ENCODE measurements around the gene CANT1.
"Not testable (repeated sequence)": the region's sequence is repeated elsewhere in the genome, so short reads cannot be mapped to it uniquely, and the experiment has no call there.

Gene CANT1

DNA sequence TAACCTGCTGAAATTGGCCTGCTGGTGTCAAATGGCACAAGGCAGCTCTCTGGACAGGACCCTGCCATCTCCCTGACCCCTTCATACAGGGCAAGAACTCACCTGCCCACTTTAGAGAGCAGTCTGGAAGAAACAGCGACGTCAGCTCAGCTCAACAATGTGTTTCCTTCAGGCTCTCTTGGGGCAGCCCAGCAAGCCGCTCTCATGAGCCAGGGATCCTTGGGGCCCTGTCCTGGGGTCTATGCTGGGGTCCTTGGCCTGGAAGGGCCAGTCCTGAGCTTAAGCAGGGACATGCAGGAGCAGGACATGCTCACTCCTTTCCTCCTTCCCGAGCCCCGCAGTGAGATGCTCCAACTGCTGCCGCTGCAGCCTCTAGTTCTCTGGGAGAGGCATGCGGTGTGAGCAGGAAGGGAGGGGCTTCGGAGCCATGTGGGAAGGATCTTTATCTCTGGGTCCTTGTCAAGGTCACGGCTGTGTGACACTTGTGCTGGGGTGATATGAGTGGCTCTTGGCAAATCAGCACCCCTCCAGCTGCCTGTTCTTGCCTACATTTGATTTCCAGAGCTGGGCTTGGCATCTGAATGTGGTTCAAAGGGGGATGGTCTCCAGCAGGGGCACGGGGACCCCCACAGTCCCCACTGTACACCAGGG lies 17.8 kb upstream of the CANT1 start:
- no peak overlapping the region for H3K27ac Mint-ChIP-seq

DNA sequence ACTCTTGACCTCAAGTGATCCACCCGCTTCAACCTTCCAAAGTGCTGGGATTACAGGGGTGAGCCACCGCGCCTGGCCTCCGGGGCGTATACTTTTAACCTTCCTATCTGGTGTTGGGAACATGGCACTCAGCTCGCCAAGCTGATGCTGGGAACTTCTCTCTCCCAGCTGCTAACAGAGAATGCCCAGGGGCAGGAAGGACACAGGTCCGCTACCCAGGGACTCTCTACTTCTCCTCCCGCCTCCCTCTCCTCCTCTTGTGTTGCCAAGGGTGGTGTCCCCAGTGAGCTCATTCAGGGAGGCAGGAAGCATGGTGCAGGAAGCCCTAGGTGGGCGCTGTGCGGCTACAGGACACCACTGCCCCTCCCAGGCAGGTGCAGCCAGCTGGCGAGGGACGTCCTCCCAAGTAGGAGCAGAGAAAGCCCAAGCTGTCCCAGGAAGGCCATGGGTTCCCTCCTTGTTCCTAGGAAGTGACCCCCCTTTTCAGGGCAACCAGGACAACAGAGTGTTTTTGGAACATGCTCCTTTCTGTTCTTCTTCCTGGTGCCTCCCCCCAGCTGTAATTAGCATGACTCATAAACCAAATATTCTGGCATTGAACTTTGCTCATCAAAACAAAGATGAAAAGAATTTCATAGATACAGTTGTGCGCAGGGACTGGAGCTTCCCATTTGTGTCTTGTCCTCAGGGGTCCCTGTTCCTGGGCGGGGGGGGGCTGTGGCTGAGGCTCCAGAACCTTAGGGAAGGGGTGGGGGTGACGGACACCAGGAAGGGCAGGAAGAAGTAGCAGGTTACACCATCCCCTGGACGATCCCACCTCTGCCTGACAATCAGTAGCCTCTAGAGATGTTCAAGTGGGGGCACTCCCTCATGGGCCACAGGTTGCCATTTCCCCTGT lies 17.1 kb upstream of the CANT1 start:
- no peak for DNase-seq
- H3K36me3 Mint-ChIP-seq: no peaks in the 10 kb centered on the region
- H3K27ac Mint-ChIP-seq: no peak overlapping the region
- H3K27me3 Mint-ChIP-seq: peaks cover 66 to 80% of the 10 kb centered on the region in 2 donors
- H3K4me1 Mint-ChIP-seq: peaks cover 9 to 18% of the 10 kb centered on the region in 2 donors
- H3K4me3 Mint-ChIP-seq: no peak overlapping the region
- no peak for ATAC-seq (replicated peaks)
- no peaks in the 10 kb centered on the region for H3K9me3 Mint-ChIP-seq

More for the DNA sequence above, 17.8 kb upstream of the CANT1 start:
- ATAC-seq (replicated peaks) (no peak), DNase-seq (no peak)
- Mint-ChIP-seq H3K4me1 (peaks cover 9 to 18% of the 10 kb centered on the region in 2 donors), H3K9me3 (no peaks in the 10 kb centered on the region), H3K27me3 (peaks cover 70 to 83% of the 10 kb centered on the region in 2 donors), H3K36me3 (no peaks in the 10 kb centered on the region), H3K4me3 (no peak overlapping the region)

DNA sequence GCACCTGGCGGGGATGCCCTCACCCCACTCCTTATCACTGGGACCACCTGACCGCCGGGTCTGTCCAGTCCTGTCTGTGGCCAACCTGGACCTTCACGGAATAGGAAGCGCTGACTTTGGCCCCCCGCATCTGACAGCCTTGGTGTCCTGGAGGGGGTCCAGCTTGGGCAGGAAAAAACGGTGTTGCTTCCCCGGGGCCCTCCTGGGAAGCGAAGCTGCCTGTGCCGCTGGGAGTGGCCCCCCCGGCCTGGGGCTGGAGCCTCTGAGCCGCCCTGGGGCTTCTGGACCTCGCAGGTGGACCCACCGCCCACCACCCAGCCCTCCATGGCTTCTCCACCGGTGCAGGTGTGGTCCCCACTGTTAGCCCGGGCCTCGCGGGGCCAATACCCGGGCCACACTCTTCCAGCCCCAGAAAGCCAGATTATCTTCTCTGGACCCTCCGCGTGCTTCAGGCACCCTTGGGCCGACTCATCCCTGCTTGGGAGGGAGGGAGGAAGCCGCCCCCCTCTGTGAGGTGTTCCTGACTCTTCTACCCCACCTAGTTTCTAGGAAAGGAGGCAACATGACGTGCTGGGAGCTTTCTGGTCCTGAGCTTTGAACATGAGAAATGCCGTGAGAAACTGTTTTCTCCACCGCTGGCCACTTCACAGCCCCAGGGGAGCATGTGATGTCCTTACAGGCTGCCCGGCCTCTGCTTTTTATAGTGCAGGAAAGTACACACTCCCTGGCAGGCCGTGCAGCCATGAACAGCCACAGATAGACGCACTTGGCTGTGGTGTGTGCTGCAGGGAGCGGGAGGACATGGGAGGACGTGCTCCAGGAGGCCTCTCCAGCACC lies 15.6 kb upstream of the CANT1 start:
- no peak for ATAC-seq (replicated peaks)

DNA sequence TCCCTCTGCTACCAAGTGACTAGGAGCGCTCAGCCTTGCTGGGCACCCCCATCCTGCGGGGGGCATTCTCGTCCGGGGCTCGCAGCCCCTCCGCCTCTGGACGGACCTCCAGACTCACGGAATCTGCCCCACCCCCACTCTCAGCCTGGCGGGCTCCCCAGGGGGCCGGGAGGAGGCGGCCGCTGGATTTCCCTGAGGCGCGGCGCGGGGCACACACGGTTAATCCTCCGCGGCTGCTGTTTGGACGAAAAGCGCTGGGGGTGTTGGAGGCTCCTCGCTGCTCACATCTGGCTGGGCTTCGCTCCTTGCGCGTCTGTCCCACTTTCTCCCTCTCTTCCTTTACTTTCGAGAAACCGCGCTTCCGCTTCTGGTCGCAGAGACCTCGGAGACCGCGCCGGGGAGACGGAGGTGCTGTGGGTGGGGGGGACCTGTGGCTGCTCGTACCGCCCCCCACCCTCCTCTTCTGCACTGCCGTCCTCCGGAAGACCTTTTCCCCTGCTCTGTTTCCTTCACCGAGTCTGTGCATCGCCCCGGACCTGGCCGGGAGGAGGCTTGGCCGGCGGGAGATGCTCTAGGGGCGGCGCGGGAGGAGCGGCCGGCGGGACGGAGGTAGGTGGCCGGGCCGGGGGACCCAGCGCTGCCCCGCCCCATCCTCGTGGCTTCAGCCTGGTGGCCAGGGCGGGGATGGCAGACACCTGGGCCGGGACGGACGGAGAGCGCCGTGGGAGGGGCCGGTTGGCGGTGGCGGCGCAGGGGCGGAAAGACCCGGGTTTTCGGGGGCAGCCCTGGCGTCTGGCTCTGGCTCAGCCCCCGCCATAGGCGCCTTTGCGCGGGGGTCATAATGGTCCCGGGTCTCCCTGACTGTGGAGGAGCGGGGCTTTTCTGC lies 14.6 kb upstream of the CANT1 start, which contains the start of gene C1QTNF1:
C1QTNF1 (plus strand) TSS at position 284 of the 886 bp plus-strand sequence. CDS start 19,800 bp downstream, outside the sequence.
- peaks cover 48 to 85% of the 10 kb centered on the region in 2 donors for H3K27me3 Mint-ChIP-seq
- H3K27ac Mint-ChIP-seq: peak within 1 kb of the TSS; percentile 77
- DNase-seq (no peak), ATAC-seq (replicated peaks) (peak; percentile 82 to 85)
- peak within 1 kb of the TSS; percentile 83 to 85 for H3K4me3 Mint-ChIP-seq
- H3K36me3 Mint-ChIP-seq: no peaks in the 10 kb centered on the region
- H3K4me1 Mint-ChIP-seq: peaks cover 9 to 18% of the 10 kb centered on the region in 2 donors
- H3K9me3 Mint-ChIP-seq: no peaks in the 10 kb centered on the region

More for the DNA sequence above, 15.6 kb upstream of the CANT1 start:
- Mint-ChIP-seq H3K27me3 (peaks cover 56 to 82% of the 10 kb centered on the region in 2 donors), H3K27ac (no peak overlapping the region), H3K36me3 (no peaks in the 10 kb centered on the region), H3K4me1 (peaks cover 9 to 18% of the 10 kb centered on the region in 2 donors), H3K4me3 (peak overlapping the region; percentile 83 to 85), H3K9me3 (no peaks in the 10 kb centered on the region)
- no peak for DNase-seq

DNA sequence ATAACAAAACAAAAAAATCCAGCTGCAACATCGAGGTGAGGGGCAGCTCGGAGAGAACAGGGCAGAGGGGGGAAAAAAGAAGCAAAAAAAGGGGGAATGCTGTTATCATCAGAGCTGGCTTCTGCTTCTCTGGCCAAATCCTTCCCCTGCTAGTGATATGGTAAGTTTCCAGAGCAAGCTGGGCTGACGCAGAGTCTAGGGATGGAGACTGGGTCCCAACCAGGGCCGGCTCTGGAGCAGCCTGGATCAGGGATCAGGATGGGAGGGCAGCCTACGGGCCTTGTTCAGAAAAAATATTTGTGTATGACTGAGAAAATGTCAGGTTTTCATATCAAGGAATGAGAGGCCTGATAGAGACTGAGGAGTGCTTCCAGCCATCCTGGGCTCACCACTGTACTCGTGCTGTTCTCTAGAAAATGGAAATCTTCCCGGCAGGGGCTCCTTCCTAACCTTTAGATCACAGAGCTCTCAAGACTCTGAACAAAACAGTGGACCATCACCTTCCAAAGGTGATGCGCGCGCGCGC lies 13.7 kb upstream of the CANT1 start:
- ATAC-seq (replicated peaks): no peak
- Mint-ChIP-seq H3K4me1 (peaks cover 9 to 18% of the 10 kb centered on the region in 2 donors), H3K4me3 (peak overlapping the region in 1 of 2 donors; percentile 83), H3K9me3 (no peaks in the 10 kb centered on the region), H3K27me3 (peaks cover 47 to 91% of the 10 kb centered on the region in 2 donors), H3K36me3 (no peaks in the 10 kb centered on the region), H3K27ac (no peak overlapping the region)
- no peak for DNase-seq

DNA sequence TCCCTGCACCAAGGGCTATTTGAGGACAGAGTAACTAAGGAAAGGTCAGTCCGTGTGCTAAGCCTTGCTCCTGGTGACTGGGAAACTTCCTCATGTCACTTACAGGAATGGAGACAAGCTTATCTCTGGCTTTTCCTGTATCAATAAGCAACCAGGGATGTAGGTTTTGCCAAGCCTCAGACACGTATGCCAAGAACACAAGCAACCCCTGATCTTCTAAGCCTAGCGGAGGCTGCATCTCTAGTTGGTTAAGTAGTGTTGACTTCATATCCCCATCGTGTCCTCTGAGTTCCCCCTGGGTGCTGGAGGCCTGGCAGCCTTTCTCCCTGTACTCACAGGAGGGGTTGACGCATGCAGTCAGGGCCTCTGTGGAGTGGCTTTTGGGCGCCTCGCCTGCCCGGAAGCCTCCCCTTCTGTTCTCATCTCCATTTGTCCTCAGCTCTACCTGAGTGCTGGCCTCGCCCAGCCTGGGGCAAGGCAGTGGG lies 13.0 kb upstream of the CANT1 start:
- no peak overlapping the region for H3K4me3 Mint-ChIP-seq
- DNase-seq (no peak), ATAC-seq (replicated peaks) (no peak)
- peaks cover 41 to 84% of the 10 kb centered on the region in 2 donors for H3K27me3 Mint-ChIP-seq
- H3K36me3 Mint-ChIP-seq: no peaks in the 10 kb centered on the region
- peaks cover 9 to 18% of the 10 kb centered on the region in 2 donors for H3K4me1 Mint-ChIP-seq
- no peaks in the 10 kb centered on the region for H3K9me3 Mint-ChIP-seq
- H3K27ac Mint-ChIP-seq: no peak overlapping the region

DNA sequence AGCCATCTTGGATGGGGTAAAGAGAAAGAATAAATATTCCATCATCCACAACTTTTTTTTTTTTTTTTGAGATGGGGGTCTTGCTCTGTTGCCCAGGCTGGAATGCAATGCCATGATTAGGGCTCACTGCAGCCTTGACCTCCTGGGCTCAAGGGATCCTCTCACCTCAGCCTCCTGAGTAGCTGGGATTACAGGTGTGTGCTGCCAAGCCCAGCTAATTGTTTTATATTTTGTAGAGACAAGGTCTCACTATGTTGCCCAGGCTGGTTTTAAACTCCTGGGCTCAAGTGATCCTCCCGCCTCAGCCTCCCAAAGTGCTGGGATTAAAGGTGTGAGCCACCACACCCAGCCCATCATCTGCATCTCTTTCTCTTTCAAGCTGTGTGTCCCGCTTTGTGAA lies 12.4 kb upstream of the CANT1 start:
- H3K4me3 Mint-ChIP-seq; ATAC-seq (replicated peaks); H3K36me3 Mint-ChIP-seq; DNase-seq; H3K27ac Mint-ChIP-seq; H3K9me3 Mint-ChIP-seq: not testable (repeated sequence)
- peaks cover 9 to 18% of the 10 kb centered on the region in 2 donors for H3K4me1 Mint-ChIP-seq
- peaks cover 39 to 77% of the 10 kb centered on the region in 2 donors for H3K27me3 Mint-ChIP-seq

DNA sequence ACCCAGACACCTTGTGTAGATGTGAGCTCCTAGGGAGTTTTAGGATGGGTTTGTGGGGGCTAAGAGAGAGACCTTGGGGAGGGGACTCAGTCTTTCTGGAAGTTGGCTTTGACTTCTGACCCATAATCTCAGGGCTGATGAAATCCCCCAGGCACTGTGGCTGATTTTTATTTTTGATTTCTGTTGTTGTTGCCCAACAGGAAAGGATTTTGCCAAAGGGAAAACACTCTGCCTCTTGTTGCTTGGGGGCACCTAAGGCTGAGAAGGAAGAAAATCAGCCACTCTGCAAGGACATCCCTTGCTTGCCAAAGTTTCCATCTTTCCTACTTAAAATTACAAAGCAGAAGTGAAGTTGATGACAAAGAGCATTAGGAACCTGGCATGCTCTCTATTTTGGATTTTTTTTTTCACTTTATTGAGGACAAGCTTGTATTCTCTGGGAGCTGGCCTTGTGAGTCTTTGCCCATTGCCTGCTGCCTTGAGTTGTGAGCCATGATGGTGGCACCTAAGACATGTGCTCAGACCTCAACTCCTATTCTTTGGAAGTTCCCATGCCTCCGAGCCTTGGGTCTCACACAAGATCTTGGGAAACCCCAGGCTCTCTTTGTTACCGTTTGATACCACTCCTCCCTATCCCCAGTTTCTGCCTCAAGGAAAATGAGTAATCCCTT lies 11.2 kb upstream of the CANT1 start:
- DNase-seq (no peak), ATAC-seq (replicated peaks) (no peak)
- H3K36me3 Mint-ChIP-seq: peaks cover under 1% of the 10 kb centered on the region in 2 donors
- no peak overlapping the region for H3K27ac Mint-ChIP-seq
- peaks cover 37 to 68% of the 10 kb centered on the region in 2 donors for H3K27me3 Mint-ChIP-seq
- H3K9me3 Mint-ChIP-seq: no peaks in the 10 kb centered on the region
- peaks cover 9 to 18% of the 10 kb centered on the region in 2 donors for H3K4me1 Mint-ChIP-seq
- no peak overlapping the region for H3K4me3 Mint-ChIP-seq

DNA sequence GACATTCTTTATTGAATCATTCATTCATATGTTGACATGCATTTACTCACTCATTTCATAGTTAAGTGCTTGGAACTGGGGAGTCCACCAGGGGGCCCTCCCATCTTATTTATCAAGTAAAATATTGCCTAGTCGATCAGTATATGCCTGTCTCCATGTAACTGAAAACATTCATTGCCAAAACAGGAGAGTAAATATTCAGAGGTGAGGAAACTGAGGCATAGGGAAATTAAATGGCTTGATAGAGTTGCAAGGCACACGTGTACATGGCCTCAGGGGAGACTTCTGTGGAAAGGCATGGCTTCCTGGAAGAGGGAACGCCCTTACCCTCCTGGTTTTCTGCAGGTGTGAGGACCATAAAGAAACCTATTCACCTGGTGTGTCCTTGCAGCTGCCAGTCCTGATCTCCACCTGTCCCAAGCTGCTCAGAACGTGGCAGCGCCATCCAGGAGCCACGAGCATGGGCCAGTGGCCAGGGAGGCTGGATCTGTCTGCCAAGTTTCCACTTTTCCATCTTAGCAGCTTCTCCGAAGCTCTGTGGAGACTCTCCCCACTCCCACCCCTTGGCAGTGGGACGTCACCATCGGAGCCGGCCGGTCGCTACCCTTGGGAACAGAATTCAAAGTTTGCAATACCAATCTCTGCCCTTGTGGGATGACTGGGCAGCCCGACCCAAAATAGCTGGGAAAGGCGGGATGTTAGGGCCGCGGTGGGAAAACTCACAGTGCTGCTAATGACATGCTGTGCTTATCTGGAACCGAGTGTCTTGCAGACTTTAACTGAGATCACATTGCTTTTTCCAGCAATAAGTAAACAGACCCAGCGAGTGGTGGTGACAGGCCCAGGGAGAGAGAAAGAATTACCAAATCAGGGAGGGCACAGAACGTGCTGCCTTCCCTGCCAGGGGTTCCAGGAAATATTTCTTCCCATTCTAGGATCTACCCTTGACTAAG lies 10.3 kb upstream of the CANT1 start:
- Mint-ChIP-seq H3K9me3 (no peaks in the 10 kb centered on the region), H3K4me1 (peaks cover 5 to 13% of the 10 kb centered on the region in 2 donors), H3K27me3 (peaks cover 32 to 64% of the 10 kb centered on the region in 2 donors), H3K36me3 (peaks cover 2 to 3% of the 10 kb centered on the region in 2 donors), H3K4me3 (no peak overlapping the region), H3K27ac (no peak overlapping the region)
- DNase-seq (no peak), ATAC-seq (replicated peaks) (peak; percentile 53 to 61)

DNA sequence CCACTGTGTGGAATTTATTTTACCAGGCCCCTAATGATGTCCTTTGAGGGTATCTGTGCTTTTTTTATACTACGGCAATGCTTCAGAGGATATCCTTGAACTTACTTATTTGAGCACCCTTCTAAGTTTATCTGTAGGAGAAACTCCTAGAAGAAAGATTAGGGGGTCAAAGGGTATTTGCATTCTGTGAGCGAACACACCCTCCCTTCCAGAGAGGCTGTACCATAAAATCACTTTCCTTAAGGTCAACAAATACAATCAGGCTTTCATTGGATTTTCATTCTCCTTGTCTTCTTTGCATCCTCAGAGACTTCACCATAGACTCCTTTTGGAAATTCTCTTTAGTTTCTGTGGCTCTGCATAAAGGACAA lies 9.7 kb upstream of the CANT1 start:
- DNase-seq: no peak
- no peak overlapping the region for H3K27ac Mint-ChIP-seq
- H3K36me3 Mint-ChIP-seq: peaks cover 2 to 3% of the 10 kb centered on the region in 2 donors
- peaks cover 0 to under 1% of the 10 kb centered on the region in 2 donors for H3K9me3 Mint-ChIP-seq
- H3K4me1 Mint-ChIP-seq: peaks cover 2 to 10% of the 10 kb centered on the region in 2 donors
- ATAC-seq (replicated peaks): no peak
- H3K27me3 Mint-ChIP-seq: peaks cover 31 to 59% of the 10 kb centered on the region in 2 donors
- H3K4me3 Mint-ChIP-seq: no peak overlapping the region

DNA sequence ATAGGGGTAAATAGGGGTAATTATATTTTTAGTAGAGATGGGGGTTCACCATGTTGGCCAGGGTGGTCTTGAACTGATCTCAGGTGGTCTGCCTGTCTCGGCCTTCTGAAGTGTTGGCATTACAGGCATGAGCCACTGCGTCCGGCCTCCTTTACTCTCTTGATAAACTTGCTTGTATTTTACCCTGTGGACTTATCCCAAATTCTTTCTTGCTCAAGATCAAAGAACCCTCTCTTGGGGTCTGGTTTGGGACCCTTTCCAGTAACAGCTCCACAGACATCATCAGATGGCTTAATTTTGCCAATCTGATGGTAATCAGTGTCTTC lies 8.8 kb upstream of the CANT1 start:
- Mint-ChIP-seq H3K36me3 (peaks cover 3 to 4% of the 10 kb centered on the region in 2 donors), H3K27me3 (peaks cover 29 to 54% of the 10 kb centered on the region in 2 donors), H3K4me1 (peaks cover 0 to under 1% of the 10 kb centered on the region in 2 donors), H3K4me3 (no peak overlapping the region), H3K27ac (no peak overlapping the region), H3K9me3 (peaks cover 2 to 4% of the 10 kb centered on the region in 2 donors)
- ATAC-seq (replicated peaks) (no peak), DNase-seq (no peak)
